Lung (tissue), 12 donors: ENCODE results near the gene SV2B. TPM values are rescaled to one million over a fixed set of nuclear protein-coding genes. Genes with fewer than 3 reads are reported as not detected.
"Not testable (repeated sequence)": the region's sequence is repeated elsewhere in the genome, so short reads cannot be mapped to it uniquely, and the experiment has no call there.

ENCODE experiments used
- ATAC-seq: fragments of 200-7000 bp; cut with Tn5 transposase; one replicate; pipeline ENCODE4 v1.9.1; 2020; ENCODE audit warnings: moderate number of reproducible peaks; ENCODE audit not compliant: insufficient read depth, low FRiP score
- DNase-seq, 3 donors: peaks; one replicate each; pipeline ENCODE4 v3.0.0-alpha.2; 2013 to 2017
- H3K27ac ChIP-seq, 2 donors: one replicate each; pipeline ENCODE4 v1.5.1; 2013; ENCODE audit warnings: mild to moderate bottlenecking in 2 of 2, moderate library complexity in 2 of 2, control low read depth in 1 of 2, inconsistent platforms in 1 of 2, low read depth in 1 of 2, low read length in 1 of 2
- H3K27me3 ChIP-seq, 3 donors: one replicate each; pipeline ENCODE4 v1.5.1; 2013; ENCODE audit warnings: low read length in 2 of 3; ENCODE audit not compliant: control insufficient read depth in 3 of 3, insufficient read depth in 3 of 3
- H3K36me3 ChIP-seq, 4 donors: one replicate each; pipeline ENCODE4 v1.5.1; 2013; ENCODE audit warnings: low read length in 4 of 4, mild to moderate bottlenecking in 1 of 4, moderate library complexity in 1 of 4; ENCODE audit not compliant: control insufficient read depth in 4 of 4, insufficient read depth in 4 of 4
- H3K4me1 ChIP-seq, 5 donors: one replicate each; pipeline ENCODE4 v1.5.1; 2013; ENCODE audit warnings: low read length in 5 of 5, mild to moderate bottlenecking in 2 of 5, moderate library complexity in 1 of 5; ENCODE audit not compliant: control insufficient read depth in 5 of 5, insufficient read depth in 5 of 5
- H3K4me3 ChIP-seq: one replicate; pipeline ENCODE4 v1.5.1; 2013; ENCODE audit warnings: mild to moderate bottlenecking, control low read depth, moderate library complexity
- H3K9ac ChIP-seq, 2 donors: one replicate each; pipeline ENCODE4 v1.5.1; 2013; ENCODE audit warnings: low read length in 2 of 2, control low read depth in 1 of 2; ENCODE audit not compliant: insufficient read depth in 1 of 2
- H3K9me3 ChIP-seq, 4 donors: one replicate each; pipeline ENCODE4 v1.5.1; 2013; ENCODE audit warnings: low read length in 3 of 4, mild to moderate bottlenecking in 1 of 4, moderate library complexity in 1 of 4; ENCODE audit not compliant: control insufficient read depth in 4 of 4, insufficient read depth in 3 of 4
- WGBS, 2 donors: extraction: QIAGEN DNeasy Blood & Tissue Kit; methylation state at CpG; one replicate each; pipeline ENCODE4 v1.1.7; 2013; 5-methylcytosine and 5-hydroxymethylcytosine counted together
- polyA plus RNA-seq, 2 donors: library from polyadenylated mRNA; stranded (reverse); fragments of 200-250 nt; gene quantifications; one replicate each; pipeline ENCODE4 v1.2.1, GENCODE V29; 2013
- total RNA-seq, 2 donors: library from RNA; depleted of rRNA in 1 of 2; stranded (reverse); fragments of >200 nt in 1 of 2; gene quantifications; one replicate each; pipeline ENCODE4 v1.2.1, GENCODE V29; 2014 to 2021
- TF ChIP-seq, protein P1 (sequence below): IDR thresholded peaks from 2 replicates; pipeline ENCODE4 v1.5.1; 2012; ENCODE audit warnings: mild to moderate bottlenecking; ENCODE audit errors: control extremely low read depth, extremely low read depth
- donor health status: control.
- donor health status: control.
- donor health status: Bipolar disorder and iron deficiency.
- donor health status: healthy.
- donor health status: DM: yes; HTN: yes; CAD: no.

Gene SV2B
- total and polyA plus RNA-seq, 4 donors, result 0.12 to 2.8 (median 0.90) TPM

DNA sequence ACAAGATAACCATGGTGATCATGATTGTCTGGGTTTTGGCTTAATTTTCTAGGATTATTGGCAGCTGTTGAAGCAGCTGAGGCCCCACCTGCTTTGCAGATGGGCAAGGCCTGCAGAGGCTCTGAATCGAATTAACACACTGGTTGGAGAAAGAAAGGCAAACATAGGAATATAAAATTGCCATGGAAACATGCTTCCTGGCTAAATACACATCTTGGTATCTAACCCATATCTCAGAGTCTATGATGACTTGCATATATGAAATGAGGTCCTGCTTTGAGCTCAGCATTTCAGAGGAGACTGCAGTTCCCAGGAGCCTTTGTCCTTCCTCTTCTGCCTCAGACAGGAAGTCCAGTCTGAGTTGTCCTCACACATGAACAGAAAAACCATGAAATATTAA is 24.3 kb upstream of the SV2B start:
- ATAC-seq (no peak), DNase-seq (no peak)
- H3K27ac ChIP-seq, result no peak overlapping the region
- H3K9ac ChIP-seq, result no peak overlapping the region
- peaks cover 0 to 2% (median 0%) of the 10 kb centered on the region in 3 donors for H3K27me3 ChIP-seq
- TF ChIP-seq, protein P1, sequence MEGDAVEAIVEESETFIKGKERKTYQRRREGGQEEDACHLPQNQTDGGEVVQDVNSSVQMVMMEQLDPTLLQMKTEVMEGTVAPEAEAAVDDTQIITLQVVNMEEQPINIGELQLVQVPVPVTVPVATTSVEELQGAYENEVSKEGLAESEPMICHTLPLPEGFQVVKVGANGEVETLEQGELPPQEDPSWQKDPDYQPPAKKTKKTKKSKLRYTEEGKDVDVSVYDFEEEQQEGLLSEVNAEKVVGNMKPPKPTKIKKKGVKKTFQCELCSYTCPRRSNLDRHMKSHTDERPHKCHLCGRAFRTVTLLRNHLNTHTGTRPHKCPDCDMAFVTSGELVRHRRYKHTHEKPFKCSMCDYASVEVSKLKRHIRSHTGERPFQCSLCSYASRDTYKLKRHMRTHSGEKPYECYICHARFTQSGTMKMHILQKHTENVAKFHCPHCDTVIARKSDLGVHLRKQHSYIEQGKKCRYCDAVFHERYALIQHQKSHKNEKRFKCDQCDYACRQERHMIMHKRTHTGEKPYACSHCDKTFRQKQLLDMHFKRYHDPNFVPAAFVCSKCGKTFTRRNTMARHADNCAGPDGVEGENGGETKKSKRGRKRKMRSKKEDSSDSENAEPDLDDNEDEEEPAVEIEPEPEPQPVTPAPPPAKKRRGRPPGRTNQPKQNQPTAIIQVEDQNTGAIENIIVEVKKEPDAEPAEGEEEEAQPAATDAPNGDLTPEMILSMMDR, result no peak
- 63 to 79% methylated on average over 1 of the region's 1 CpG for WGBS, 2 donors
- H3K9me3 ChIP-seq, result peaks cover 0 to 2% (median 0%) of the 10 kb centered on the region in 4 donors
- H3K4me1 ChIP-seq, result peaks cover 0 to 2% (median 0%) of the 10 kb centered on the region in 5 donors
- no peaks in the 10 kb centered on the region for H3K36me3 ChIP-seq
- H3K4me3 ChIP-seq, result no peak overlapping the region

DNA sequence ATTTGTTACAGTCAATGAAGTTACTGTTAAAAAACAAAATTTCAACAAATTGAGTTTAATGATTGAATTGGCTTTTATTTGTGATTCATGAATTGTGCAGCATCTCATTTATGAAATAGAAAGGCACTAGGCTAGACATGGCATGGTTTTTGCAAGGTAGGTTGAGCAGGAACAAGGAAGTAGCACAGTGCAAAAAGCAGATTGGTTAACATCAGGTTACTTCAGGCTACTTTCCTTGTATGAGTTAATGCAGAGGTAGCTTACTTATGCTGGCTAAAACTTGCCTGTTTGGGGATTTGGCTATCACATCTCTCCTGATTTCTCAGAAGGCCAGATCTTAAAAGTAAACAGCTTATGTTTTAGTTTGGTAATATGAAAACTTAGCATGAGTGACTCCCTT is 23.0 kb upstream of the SV2B start:
- DNase-seq, result no peak
- no peak for ATAC-seq
- Histone ChIP-seq H3K4me1 (peaks cover 0 to 2% (median 0%) of the 10 kb centered on the region in 5 donors), H3K27me3 (no peaks in the 10 kb centered on the region), H3K9ac (no peak overlapping the region), H3K36me3 (no peaks in the 10 kb centered on the region), H3K9me3 (no peaks in the 10 kb centered on the region), H3K4me3 (no peak overlapping the region), H3K27ac (no peak overlapping the region)
- TF ChIP-seq, protein P1, result no peak

DNA sequence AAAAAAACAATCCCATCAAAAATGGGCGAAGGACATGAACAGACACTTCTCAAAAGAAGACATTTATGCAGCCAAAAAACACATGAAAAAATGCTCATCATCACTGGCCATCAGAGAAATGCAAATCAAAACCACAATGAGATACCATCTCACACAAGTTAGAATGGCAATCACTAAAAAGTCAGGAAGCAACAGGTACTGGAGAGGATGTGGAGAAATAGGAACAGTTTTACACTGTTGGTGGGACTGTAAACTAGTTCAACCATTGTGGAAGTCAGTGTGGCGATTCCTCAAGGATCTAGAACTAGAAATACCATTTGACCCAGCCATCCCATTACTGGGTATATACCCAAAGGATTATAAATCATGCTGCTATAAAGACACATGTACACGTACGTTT is 6.2 kb upstream of the SV2B start:
- H3K4me3 ChIP-seq, H3K36me3 ChIP-seq, H3K27ac ChIP-seq, ATAC-seq, H3K9ac ChIP-seq, H3K4me1 ChIP-seq, H3K9me3 ChIP-seq, DNase-seq: not testable (repeated sequence)
- peaks cover 3 to 15% (median 12%) of the 10 kb centered on the region in 3 donors for H3K27me3 ChIP-seq
- WGBS, 2 donors, result 89 to 94% methylated on average over 3 of the region's 4 CpGs

DNA sequence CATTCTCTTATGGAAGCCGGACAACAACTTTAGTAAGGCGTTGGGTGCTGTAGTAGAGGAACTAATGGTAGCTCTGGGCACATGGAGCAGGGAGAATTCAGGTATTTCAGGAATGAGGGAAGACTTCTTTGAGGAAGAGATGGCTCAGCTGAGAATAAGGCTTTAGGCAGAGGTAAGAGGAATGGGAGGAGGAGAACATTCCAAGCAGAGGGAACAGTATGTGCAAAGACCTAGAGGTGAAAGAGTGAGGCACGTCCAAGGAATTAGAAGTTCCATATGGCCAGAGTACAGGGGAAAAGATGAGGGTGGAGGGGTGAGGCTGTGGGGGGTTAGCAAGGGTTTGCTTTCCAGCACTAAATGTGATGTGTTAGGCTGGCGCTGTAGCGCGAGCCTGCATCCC is 1.6 kb upstream of the SV2B start:
- H3K9ac ChIP-seq, result no peak overlapping the region
- ATAC-seq (no peak), DNase-seq (no peak)
- H3K36me3 ChIP-seq, result no peaks in the 10 kb centered on the region
- WGBS, 2 donors, result 91 to 94% methylated on average over 6 of the region's 6 CpGs
- H3K4me3 ChIP-seq, result no peak overlapping the region
- peaks cover 3 to 42% (median 33%) of the 10 kb centered on the region in 3 donors for H3K27me3 ChIP-seq
- peaks cover 0 to 11% (median 0%) of the 10 kb centered on the region in 5 donors for H3K4me1 ChIP-seq
- no peaks in the 10 kb centered on the region for H3K9me3 ChIP-seq
- H3K27ac ChIP-seq, result no peak overlapping the region
- TF ChIP-seq, protein P1, result no peak
